GM23338 (cell line): ENCODE measurements around the gene RXFP1. TPM values are rescaled to one million over a fixed set of nuclear protein-coding genes. Genes with fewer than 3 reads are reported as not detected.

ENCODE experiments used
- ATAC-seq: fragments of 200-7000 bp; cut with Tn5 transposase; 3 replicates; pipeline ENCODE4 v1.9.1; 2020
- DNase-seq: peaks from one replicate; pipeline ENCODE4 v3.0.0-alpha.2; 2015; ENCODE audit warnings: low spot score
- H2AFZ ChIP-seq: fragments of 200-600 bp; sonication (generic); 2 replicates; pipeline ENCODE4 v1.8.0; 2016; ENCODE audit warnings: antibody characterized with exemption, mild to moderate bottlenecking, moderate library complexity
- H3F3A ChIP-seq: fragments of 200-600 bp; sonication (generic); replicated peaks from 2 replicates; pipeline ENCODE4 v1.8.0; 2017; ENCODE audit warnings: antibody characterized with exemption, mixed run types, low read depth
- H3K27ac ChIP-seq: fragments of 200-600 bp; sonication (generic); 2 replicates; pipeline ENCODE4 v1.6.1; 2016; ENCODE audit warnings: low read depth
- H3K27me3 ChIP-seq: fragments of 200-600 bp; sonication (generic); 2 replicates; pipeline ENCODE4 v1.8.0; 2016; ENCODE audit warnings: mild to moderate bottlenecking, mixed run types, moderate library complexity; ENCODE audit not compliant: insufficient read depth
- H3K36me3 ChIP-seq: fragments of 200-600 bp; sonication (generic); 2 replicates; pipeline ENCODE4 v1.8.0; 2016; ENCODE audit warnings: mild to moderate bottlenecking; ENCODE audit not compliant: insufficient read depth
- H3K4me1 ChIP-seq: fragments of 200-600 bp; sonication (generic); 2 replicates; pipeline ENCODE4 v1.8.0; 2016; ENCODE audit warnings: mild to moderate bottlenecking, moderate library complexity; ENCODE audit not compliant: insufficient read depth
- H3K4me2 ChIP-seq: fragments of 200-600 bp; sonication (generic); 2 replicates; pipeline ENCODE4 v1.7.1; 2017; ENCODE audit warnings: mixed run types
- H3K4me3 ChIP-seq: fragments of 200-600 bp; sonication (generic); 2 replicates; pipeline ENCODE4 v1.6.1; 2016; ENCODE audit warnings: mixed run types
- H3K79me2 ChIP-seq: fragments of 200-600 bp; sonication (generic); replicated peaks from 2 replicates; pipeline ENCODE4 v1.8.0; 2017; ENCODE audit warnings: mild to moderate bottlenecking; ENCODE audit not compliant: insufficient read depth
- H3K9me2 ChIP-seq: fragments of 200-600 bp; sonication (generic); 2 replicates; pipeline ENCODE4 v1.8.0; 2017; ENCODE audit not compliant: insufficient read depth
- H4K20me1 ChIP-seq: fragments of 200-600 bp; sonication (generic); replicated peaks from 2 replicates; pipeline ENCODE4 v1.8.0; 2017; ENCODE audit warnings: mild to moderate bottlenecking; ENCODE audit not compliant: insufficient read depth
- H3K27ac Mint-ChIP-seq: 2 replicates; pipeline ENCODE4 v1.8.0; 2020; ENCODE audit warnings: inconsistent platforms, mild to moderate bottlenecking, moderate library complexity, mixed read lengths
- H3K27me3 Mint-ChIP-seq: 3 replicates; pipeline ENCODE4 v1.8.0; 2022; ENCODE audit warnings: low read depth, mild to moderate bottlenecking, moderate library complexity, mixed read lengths, inconsistent platforms; ENCODE audit not compliant: insufficient read depth, poor library complexity
- H3K36me3 Mint-ChIP-seq: 3 replicates; pipeline ENCODE4 v1.8.0; 2021; ENCODE audit warnings: low read depth, mild to moderate bottlenecking, inconsistent platforms, moderate library complexity, mixed read lengths
- H3K4me1 Mint-ChIP-seq: 3 replicates; pipeline ENCODE4 v1.8.0; 2020; ENCODE audit warnings: mild to moderate bottlenecking, inconsistent platforms, mixed read lengths
- H3K4me3 Mint-ChIP-seq: 3 replicates; pipeline ENCODE4 v1.8.0; 2021; ENCODE audit warnings: moderate library complexity, mild to moderate bottlenecking, inconsistent platforms, mixed read lengths
- H3K9me3 Mint-ChIP-seq: 3 replicates; pipeline ENCODE4 v1.8.0; 2020; ENCODE audit warnings: moderate library complexity, mild to moderate bottlenecking, inconsistent platforms, mixed read lengths
- CREB1 ChIP-seq: fragments of 250-450 bp; sonication (Bioruptor Pico); IDR thresholded peaks from 2 replicates; pipeline ENCODE4 v1.5.0; 2020; ENCODE audit warnings: low read depth, mild to moderate bottlenecking, moderate library complexity
- EZH2 ChIP-seq: fragments of 200-600 bp; sonication (generic); IDR thresholded peaks from one replicate; pipeline ENCODE4 v1.8.0; 2017; ENCODE audit warnings: antibody characterized with exemption, mild to moderate bottlenecking, low read depth; ENCODE audit not compliant: unreplicated experiment
- EZH2phosphoT487 ChIP-seq: fragments of 200-600 bp; sonication (generic); IDR thresholded peaks from one replicate; pipeline ENCODE4 v1.8.1; 2018; ENCODE audit warnings: antibody characterized with exemption; ENCODE audit not compliant: unreplicated experiment
- JUNB ChIP-seq: IDR thresholded peaks from one replicate; pipeline ENCODE4 v1.6.1; 2016; ENCODE audit warnings: antibody characterized with exemption; ENCODE audit not compliant: unreplicated experiment
- NANOG ChIP-seq: IDR thresholded peaks from 2 replicates; pipeline ENCODE4 v1.6.1; 2016; ENCODE audit warnings: antibody characterized with exemption, borderline replicate concordance
- POLR2AphosphoS5 ChIP-seq: IDR thresholded peaks from 2 replicates; pipeline ENCODE4 v1.6.1; 2016; ENCODE audit warnings: antibody characterized with exemption, low read depth
- STAT1 ChIP-seq: IDR thresholded peaks from one replicate; pipeline ENCODE4 v1.6.1; 2016; ENCODE audit warnings: antibody characterized with exemption; ENCODE audit not compliant: unreplicated experiment
- ZNF114 ChIP-seq: fragments of 250-450 bp; sonication (Bioruptor Pico); IDR thresholded peaks from 2 replicates; pipeline ENCODE4 v1.5.0; 2020; ENCODE audit warnings: mild to moderate bottlenecking, moderate library complexity
- ZNF331 ChIP-seq: fragments of 250-450 bp; sonication (Bioruptor Pico); IDR thresholded peaks from 2 replicates; pipeline ENCODE4 v1.5.0; 2020; ENCODE audit warnings: low read depth, mild to moderate bottlenecking, moderate library complexity
- polyA plus RNA-seq: library from polyadenylated mRNA; unstranded; fragments of >200 nt; fragmentation: Nextera tagmentation; extraction: Ambion mirVana; gene quantifications from 2 replicates; pipeline ENCODE4 v1.2.1, GENCODE V29; 2016
- total RNA-seq: library from RNA; depleted of rRNA; stranded (reverse); fragments of >200 nt; shearing (Covaris generic); gene quantifications from 2 replicates; pipeline ENCODE4 v1.2.3, GENCODE V29; 2014
- TF ChIP-seq, protein P1 (sequence below): fragments of 250-450 bp; sonication (Bioruptor Pico); IDR thresholded peaks from 2 replicates; pipeline ENCODE4 v1.5.0; 2020; ENCODE audit warnings: mild to moderate bottlenecking, moderate library complexity
- TF ChIP-seq, protein P2 (sequence below), 2 experiments: fragments of 200-600 bp in 1 of 2; sonication (generic) in 1 of 2; conservative IDR thresholded peaks; 2 replicates each; pipeline versions ENCODE4 v1.5.1 to v1.6.1; 2016 to 2017; ENCODE audit warnings: antibody characterized with exemption in 2 of 2, low read depth in 2 of 2, mild to moderate bottlenecking in 2 of 2, moderate library complexity in 1 of 2
- TF ChIP-seq, protein P3 (sequence below): IDR thresholded peaks from 2 replicates; pipeline ENCODE4 v1.6.1; 2016; ENCODE audit warnings: antibody characterized with exemption
- TF ChIP-seq, protein P4 (sequence below): IDR thresholded peaks from one replicate; pipeline ENCODE4 v1.6.1; 2018; ENCODE audit warnings: antibody characterized with exemption; ENCODE audit not compliant: unreplicated experiment

RXFP1 gene
- total and polyA plus RNA-seq, 2 experiments from 2014 or later = 0.63 TPM; not detected in 1

DNA sequence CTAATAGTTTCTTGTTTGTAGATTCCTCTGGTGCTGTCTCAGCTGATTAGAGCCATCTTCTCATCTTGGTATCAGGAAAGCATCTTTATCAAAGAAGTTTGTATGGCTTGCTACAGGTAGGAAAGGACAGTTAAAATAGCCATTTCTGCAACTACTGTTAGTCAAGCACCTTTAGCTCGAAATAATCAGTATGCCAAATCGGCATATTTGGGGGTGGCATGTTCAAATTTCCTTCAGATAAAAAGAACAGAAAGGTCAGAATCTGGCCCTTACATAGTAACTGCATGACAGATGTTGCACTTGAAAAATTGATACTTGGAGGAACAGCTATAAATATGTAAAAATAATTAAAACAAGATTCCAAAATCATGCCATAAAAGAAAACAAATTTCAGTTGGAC is 145.2 kb downstream of the RXFP1 start:
- ATAC-seq (no peak), DNase-seq (no peak)
- Histone ChIP-seq H3K4me3 (no peak overlapping the region), H3K4me1 (0 out of 2 replicates have a peak, but pooled peaks cover 5% of the 10 kb centered on the region), H3K27ac (no peak overlapping the region), H3K36me3 (peaks cover 5% of the 10 kb centered on the region; the same call in 1 of the 2 replicates), H4K20me1 (no peaks in the 10 kb centered on the region; the same call in 1 of the 2 replicates), H3K27me3 (no peaks in the 10 kb centered on the region), H3F3A (no peaks in the 10 kb centered on the region), H3K4me2 (no peak overlapping the region), H2AFZ (no peak overlapping the region), H3K9me2 (no peaks in the 10 kb centered on the region), H3K79me2 (peaks cover 47% of the 10 kb centered on the region)
- peaks cover 8% of the 10 kb centered on the region for H3K27me3 Mint-ChIP-seq
- H3K36me3 Mint-ChIP-seq = peaks cover 28% of the 10 kb centered on the region
- no peak for TF ChIP-seq NANOG
- TF ChIP-seq, protein P1, sequence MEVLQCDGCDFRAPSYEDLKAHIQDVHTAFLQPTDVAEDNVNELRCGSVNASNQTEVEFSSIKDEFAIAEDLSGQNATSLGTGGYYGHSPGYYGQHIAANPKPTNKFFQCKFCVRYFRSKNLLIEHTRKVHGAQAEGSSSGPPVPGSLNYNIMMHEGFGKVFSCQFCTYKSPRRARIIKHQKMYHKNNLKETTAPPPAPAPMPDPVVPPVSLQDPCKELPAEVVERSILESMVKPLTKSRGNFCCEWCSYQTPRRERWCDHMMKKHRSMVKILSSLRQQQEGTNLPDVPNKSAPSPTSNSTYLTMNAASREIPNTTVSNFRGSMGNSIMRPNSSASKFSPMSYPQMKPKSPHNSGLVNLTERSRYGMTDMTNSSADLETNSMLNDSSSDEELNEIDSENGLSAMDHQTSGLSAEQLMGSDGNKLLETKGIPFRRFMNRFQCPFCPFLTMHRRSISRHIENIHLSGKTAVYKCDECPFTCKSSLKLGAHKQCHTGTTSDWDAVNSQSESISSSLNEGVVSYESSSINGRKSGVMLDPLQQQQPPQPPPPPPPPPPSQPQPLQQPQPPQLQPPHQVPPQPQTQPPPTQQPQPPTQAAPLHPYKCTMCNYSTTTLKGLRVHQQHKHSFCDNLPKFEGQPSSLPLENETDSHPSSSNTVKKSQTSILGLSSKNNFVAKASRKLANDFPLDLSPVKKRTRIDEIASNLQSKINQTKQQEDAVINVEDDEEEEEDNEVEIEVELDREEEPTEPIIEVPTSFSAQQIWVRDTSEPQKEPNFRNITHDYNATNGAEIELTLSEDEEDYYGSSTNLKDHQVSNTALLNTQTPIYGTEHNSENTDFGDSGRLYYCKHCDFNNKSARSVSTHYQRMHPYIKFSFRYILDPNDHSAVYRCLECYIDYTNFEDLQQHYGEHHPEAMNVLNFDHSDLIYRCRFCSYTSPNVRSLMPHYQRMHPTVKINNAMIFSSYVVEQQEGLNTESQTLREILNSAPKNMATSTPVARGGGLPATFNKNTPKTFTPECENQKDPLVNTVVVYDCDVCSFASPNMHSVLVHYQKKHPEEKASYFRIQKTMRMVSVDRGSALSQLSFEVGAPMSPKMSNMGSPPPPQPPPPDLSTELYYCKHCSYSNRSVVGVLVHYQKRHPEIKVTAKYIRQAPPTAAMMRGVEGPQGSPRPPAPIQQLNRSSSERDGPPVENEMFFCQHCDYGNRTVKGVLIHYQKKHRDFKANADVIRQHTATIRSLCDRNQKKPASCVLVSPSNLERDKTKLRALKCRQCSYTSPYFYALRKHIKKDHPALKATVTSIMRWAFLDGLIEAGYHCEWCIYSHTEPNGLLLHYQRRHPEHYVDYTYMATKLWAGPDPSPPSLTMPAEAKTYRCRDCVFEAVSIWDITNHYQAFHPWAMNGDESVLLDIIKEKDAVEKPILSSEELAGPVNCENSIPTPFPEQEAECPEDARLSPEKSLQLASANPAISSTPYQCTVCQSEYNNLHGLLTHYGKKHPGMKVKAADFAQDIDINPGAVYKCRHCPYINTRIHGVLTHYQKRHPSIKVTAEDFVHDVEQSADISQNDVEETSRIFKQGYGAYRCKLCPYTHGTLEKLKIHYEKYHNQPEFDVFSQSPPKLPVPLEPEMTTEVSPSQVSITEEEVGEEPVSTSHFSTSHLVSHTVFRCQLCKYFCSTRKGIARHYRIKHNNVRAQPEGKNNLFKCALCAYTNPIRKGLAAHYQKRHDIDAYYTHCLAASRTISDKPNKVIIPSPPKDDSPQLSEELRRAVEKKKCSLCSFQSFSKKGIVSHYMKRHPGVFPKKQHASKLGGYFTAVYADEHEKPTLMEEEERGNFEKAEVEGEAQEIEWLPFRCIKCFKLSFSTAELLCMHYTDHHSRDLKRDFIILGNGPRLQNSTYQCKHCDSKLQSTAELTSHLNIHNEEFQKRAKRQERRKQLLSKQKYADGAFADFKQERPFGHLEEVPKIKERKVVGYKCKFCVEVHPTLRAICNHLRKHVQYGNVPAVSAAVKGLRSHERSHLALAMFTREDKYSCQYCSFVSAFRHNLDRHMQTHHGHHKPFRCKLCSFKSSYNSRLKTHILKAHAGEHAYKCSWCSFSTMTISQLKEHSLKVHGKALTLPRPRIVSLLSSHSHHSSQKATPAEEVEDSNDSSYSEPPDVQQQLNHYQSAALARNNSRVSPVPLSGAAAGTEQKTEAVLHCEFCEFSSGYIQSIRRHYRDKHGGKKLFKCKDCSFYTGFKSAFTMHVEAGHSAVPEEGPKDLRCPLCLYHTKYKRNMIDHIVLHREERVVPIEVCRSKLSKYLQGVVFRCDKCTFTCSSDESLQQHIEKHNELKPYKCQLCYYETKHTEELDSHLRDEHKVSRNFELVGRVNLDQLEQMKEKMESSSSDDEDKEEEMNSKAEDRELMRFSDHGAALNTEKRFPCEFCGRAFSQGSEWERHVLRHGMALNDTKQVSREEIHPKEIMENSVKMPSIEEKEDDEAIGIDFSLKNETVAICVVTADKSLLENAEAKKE = no peak
- no peak for TF ChIP-seq CREB1 (CRISPR knock-in tag)
- no peak for TF ChIP-seq EZH2phosphoT487
- TF ChIP-seq JUNB = no peak
- no peak for TF ChIP-seq POLR2AphosphoS5
- no peak for TF ChIP-seq ZNF331 (CRISPR knock-in tag)
- TF ChIP-seq, protein P2, sequence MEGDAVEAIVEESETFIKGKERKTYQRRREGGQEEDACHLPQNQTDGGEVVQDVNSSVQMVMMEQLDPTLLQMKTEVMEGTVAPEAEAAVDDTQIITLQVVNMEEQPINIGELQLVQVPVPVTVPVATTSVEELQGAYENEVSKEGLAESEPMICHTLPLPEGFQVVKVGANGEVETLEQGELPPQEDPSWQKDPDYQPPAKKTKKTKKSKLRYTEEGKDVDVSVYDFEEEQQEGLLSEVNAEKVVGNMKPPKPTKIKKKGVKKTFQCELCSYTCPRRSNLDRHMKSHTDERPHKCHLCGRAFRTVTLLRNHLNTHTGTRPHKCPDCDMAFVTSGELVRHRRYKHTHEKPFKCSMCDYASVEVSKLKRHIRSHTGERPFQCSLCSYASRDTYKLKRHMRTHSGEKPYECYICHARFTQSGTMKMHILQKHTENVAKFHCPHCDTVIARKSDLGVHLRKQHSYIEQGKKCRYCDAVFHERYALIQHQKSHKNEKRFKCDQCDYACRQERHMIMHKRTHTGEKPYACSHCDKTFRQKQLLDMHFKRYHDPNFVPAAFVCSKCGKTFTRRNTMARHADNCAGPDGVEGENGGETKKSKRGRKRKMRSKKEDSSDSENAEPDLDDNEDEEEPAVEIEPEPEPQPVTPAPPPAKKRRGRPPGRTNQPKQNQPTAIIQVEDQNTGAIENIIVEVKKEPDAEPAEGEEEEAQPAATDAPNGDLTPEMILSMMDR (conservative IDR thresholded peaks at IDR 0.05; ENCODE audit: low read depth in 2 of 2) = no peak
- TF ChIP-seq STAT1 = no peak
- TF ChIP-seq EZH2 = no peak
- TF ChIP-seq, protein P3, sequence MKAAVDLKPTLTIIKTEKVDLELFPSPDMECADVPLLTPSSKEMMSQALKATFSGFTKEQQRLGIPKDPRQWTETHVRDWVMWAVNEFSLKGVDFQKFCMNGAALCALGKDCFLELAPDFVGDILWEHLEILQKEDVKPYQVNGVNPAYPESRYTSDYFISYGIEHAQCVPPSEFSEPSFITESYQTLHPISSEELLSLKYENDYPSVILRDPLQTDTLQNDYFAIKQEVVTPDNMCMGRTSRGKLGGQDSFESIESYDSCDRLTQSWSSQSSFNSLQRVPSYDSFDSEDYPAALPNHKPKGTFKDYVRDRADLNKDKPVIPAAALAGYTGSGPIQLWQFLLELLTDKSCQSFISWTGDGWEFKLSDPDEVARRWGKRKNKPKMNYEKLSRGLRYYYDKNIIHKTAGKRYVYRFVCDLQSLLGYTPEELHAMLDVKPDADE = no peak
- no peak for TF ChIP-seq ZNF114
- TF ChIP-seq, protein P4, sequence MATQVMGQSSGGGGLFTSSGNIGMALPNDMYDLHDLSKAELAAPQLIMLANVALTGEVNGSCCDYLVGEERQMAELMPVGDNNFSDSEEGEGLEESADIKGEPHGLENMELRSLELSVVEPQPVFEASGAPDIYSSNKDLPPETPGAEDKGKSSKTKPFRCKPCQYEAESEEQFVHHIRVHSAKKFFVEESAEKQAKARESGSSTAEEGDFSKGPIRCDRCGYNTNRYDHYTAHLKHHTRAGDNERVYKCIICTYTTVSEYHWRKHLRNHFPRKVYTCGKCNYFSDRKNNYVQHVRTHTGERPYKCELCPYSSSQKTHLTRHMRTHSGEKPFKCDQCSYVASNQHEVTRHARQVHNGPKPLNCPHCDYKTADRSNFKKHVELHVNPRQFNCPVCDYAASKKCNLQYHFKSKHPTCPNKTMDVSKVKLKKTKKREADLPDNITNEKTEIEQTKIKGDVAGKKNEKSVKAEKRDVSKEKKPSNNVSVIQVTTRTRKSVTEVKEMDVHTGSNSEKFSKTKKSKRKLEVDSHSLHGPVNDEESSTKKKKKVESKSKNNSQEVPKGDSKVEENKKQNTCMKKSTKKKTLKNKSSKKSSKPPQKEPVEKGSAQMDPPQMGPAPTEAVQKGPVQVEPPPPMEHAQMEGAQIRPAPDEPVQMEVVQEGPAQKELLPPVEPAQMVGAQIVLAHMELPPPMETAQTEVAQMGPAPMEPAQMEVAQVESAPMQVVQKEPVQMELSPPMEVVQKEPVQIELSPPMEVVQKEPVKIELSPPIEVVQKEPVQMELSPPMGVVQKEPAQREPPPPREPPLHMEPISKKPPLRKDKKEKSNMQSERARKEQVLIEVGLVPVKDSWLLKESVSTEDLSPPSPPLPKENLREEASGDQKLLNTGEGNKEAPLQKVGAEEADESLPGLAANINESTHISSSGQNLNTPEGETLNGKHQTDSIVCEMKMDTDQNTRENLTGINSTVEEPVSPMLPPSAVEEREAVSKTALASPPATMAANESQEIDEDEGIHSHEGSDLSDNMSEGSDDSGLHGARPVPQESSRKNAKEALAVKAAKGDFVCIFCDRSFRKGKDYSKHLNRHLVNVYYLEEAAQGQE = no peak
- H3K9me3 Mint-ChIP-seq = no peaks in the 10 kb centered on the region; the same call in 2 of the 3 replicates
- H3K27ac Mint-ChIP-seq = no peak overlapping the region
- H3K4me3 Mint-ChIP-seq = no peak overlapping the region
- H3K4me1 Mint-ChIP-seq = peaks cover 11% of the 10 kb centered on the region; the same call in 2 of the 3 replicates
